ENCODE data around the gene ZNF83. TPM values are rescaled to one million over a fixed set of nuclear protein-coding genes. Genes with fewer than 3 reads are reported as not detected.

The ZNF83 gene
- total and polyA plus RNA-seq, 2 of the 4 experiments (the other 2 are of a cell fraction), result 32.9 to 36.9 TPM

DNA sequence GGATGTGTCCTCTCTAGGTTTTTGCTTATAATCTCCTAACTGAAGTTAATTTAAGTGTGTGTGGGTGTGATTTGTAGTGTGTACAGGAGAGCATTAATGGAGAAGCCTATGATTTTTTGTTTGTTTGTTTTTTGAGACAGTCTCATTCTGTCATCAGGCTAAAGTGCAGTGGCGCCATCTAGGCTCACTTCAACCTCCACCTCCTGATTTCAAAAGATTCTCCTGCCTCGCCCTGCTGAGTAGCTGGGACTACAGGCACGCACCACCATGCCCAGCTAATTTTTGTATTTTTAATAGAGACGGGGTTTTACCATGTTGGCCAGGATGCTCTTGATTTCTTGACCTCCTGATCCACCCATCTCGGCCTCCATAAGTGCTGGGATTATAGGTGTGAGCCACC, 47.4 kb downstream of the ZNF83 start:
- H4K8ac ChIP-seq (ENCODE audit: low read depth in 2 of 2, low read length in 2 of 2), result no peak overlapping the region
- no peak overlapping the region for H3K9ac ChIP-seq (ENCODE audit: low read depth, low read length)
- POLR2A ChIA-PET (ENCODE audit: unreplicated experiment), result no interaction called here
- no peak overlapping the region for H3K56ac ChIP-seq (ENCODE audit: extremely low read depth, insufficient read depth, low read length)
- TF ChIP-seq RCOR1 (IDR thresholded peaks at IDR 0.05; ENCODE audit: insufficient replicate concordance, low read length), result no peak
- TF ChIP-seq, protein P1, sequence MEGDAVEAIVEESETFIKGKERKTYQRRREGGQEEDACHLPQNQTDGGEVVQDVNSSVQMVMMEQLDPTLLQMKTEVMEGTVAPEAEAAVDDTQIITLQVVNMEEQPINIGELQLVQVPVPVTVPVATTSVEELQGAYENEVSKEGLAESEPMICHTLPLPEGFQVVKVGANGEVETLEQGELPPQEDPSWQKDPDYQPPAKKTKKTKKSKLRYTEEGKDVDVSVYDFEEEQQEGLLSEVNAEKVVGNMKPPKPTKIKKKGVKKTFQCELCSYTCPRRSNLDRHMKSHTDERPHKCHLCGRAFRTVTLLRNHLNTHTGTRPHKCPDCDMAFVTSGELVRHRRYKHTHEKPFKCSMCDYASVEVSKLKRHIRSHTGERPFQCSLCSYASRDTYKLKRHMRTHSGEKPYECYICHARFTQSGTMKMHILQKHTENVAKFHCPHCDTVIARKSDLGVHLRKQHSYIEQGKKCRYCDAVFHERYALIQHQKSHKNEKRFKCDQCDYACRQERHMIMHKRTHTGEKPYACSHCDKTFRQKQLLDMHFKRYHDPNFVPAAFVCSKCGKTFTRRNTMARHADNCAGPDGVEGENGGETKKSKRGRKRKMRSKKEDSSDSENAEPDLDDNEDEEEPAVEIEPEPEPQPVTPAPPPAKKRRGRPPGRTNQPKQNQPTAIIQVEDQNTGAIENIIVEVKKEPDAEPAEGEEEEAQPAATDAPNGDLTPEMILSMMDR (conservative IDR thresholded peaks at IDR 0.05; ENCODE audit: low read depth, low read length), result no peak
- no peak for TF ChIP-seq POLR2A (IDR thresholded peaks at IDR 0.05; ENCODE audit: low read depth, low read length)
- no peak for TF ChIP-seq CEBPB (IDR thresholded peaks at IDR 0.05; ENCODE audit: low read depth, low read length)
- no peak for TF ChIP-seq MAFK (IDR thresholded peaks at IDR 0.05; ENCODE audit: low read depth, low read length)
- TF ChIP-seq, protein P2, sequence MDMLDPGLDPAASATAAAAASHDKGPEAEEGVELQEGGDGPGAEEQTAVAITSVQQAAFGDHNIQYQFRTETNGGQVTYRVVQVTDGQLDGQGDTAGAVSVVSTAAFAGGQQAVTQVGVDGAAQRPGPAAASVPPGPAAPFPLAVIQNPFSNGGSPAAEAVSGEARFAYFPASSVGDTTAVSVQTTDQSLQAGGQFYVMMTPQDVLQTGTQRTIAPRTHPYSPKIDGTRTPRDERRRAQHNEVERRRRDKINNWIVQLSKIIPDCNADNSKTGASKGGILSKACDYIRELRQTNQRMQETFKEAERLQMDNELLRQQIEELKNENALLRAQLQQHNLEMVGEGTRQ (IDR thresholded peaks at IDR 0.05; ENCODE audit: low read depth, low read length), result no peak
- TF ChIP-seq RFX5 (IDR thresholded peaks at IDR 0.05; ENCODE audit: low read depth, low read length), result no peak
- no peak for TF ChIP-seq NFE2L2 (IDR thresholded peaks at IDR 0.05; ENCODE audit: low read depth, low read length)
- TF ChIP-seq FOS (IDR thresholded peaks at IDR 0.05; ENCODE audit: low read depth, low read length), result no peak
- no peak for TF ChIP-seq SMC3 (IDR thresholded peaks at IDR 0.05; ENCODE audit: low read depth, low read length)
- H3K18ac ChIP-seq (ENCODE audit: low read depth, low read length), result no peak overlapping the region
- H3K27ac ChIP-seq (ENCODE audit: insufficient read depth, low read length), result no peak overlapping the region
- no peak for ATAC-seq (ENCODE audit: low read depth)
- no peak overlapping the region for H4K5ac ChIP-seq (ENCODE audit: low read depth, low read length)
- no peak for DNase-seq
- no peaks in the 10 kb centered on the region for H3K27me3 ChIP-seq (ENCODE audit: control insufficient read depth, insufficient read depth, low read length)
- no TSS peak for BruUV-seq (replicated peaks)
- H2AFZ ChIP-seq (replicated peaks; ENCODE audit: low read length, poor library complexity), result no peak overlapping the region
- no peaks in the 10 kb centered on the region for H3K9me3 ChIP-seq (ENCODE audit: control insufficient read depth, insufficient read depth, low read length)
- H3K4me1 ChIP-seq (ENCODE audit: control insufficient read depth, insufficient read depth, low read length), result no peaks in the 10 kb centered on the region
- H3K79me1 ChIP-seq (ENCODE audit: low read depth in 1 of 2, low read length in 2 of 2), result peaks cover 3 to 4% of the 10 kb centered on the region in 2 experiments; a peak in 1 of 4 replicates
- in situ Hi-C loops (cut with MboI; ENCODE audit: low sequenced_read_pairs) (no loop called here), dilution Hi-C loops (cut with HindIII; ENCODE audit: low sequenced_read_pairs, unreplicated experiment) (no loop called here), intact Hi-C loops (cut with micrococcal nuclease) (no loop called here)
- H2BK20ac ChIP-seq (ENCODE audit: low read depth, low read length), result no peak overlapping the region
- no peak overlapping the region for H2BK5ac ChIP-seq (ENCODE audit: low read depth, low read length, poor library complexity, severe bottlenecking)
- H4K20me1 ChIP-seq (ENCODE audit: insufficient read depth, low read length), result no peaks in the 10 kb centered on the region
- no peak overlapping the region for H3K4me3 ChIP-seq (ENCODE audit: insufficient read depth, low read depth, low read length)
- no peak overlapping the region for H3K14ac ChIP-seq (replicated peaks; ENCODE audit: low read depth, low read length)
- peaks cover 12% of the 10 kb centered on the region for H3K36me3 ChIP-seq (ENCODE audit: control insufficient read depth, insufficient read depth, low read length)
- WGBS, 2 experiments (ENCODE audit: extremely low coverage in 2 of 2, insufficient read length in 1 of 2), result no CpG with 5 or more reads among the region's 5 CpGs
- no peak overlapping the region for H2AK9ac ChIP-seq (replicated peaks; ENCODE audit: low read depth, low read length, poor library complexity)
- no peak overlapping the region for H2BK120ac ChIP-seq (ENCODE audit: low read depth, low read length)
- no peaks in the 10 kb centered on the region for H3K9me1 ChIP-seq (ENCODE audit: insufficient read depth, low read length)
- no peak overlapping the region for H3K23ac ChIP-seq (ENCODE audit: low read depth, low read length)
- no peak overlapping the region for H4K91ac ChIP-seq (ENCODE audit: insufficient read depth, low read depth, low read length)
- no peak overlapping the region for H3K4ac ChIP-seq (ENCODE audit: low read depth, low read length)
- H2AK5ac ChIP-seq (ENCODE audit: low read depth, low read length), result no peak overlapping the region
- CTCF ChIA-PET, result no interaction called here
- no peak overlapping the region for H3K4me2 ChIP-seq (ENCODE audit: low read depth, low read length)
- H2BK15ac ChIP-seq (ENCODE audit: low read depth, low read length), result no peak overlapping the region
